ENCODE measurements around the gene ITFG1.

ITFG1 gene

DNA sequence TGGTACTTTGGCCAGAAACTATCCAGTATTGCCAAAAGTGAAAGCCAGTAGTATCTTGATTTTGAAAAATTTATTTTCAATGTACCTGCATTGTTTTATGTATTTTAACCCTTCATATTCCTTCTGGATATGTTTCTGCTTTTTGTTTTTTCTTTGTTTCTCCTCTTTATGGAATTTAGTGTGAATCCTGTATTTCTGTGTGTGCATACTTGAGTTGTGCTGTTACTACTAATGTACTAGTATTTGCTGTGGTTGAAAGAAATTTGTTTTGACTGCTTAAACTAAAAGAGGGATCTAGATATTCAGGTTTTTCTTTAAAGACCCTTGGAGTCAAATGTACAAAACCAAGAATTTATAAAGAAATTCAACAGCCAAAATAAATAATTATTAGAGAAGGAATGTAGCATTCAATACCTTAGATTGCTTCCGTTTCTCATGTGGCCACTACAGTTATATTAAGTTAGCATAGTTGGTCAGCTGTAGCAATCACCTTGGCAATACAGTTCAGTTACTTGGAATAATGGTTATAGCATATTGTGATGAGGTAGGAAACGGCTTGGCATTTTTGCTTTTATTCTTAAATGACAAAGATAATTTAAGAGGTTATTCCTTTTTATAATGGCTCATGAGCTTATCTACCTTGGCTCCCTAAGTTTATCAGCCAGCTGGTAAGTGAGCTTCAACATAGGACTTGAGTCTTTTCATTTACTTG lies 5.2 kb upstream of the ITFG1 start:
- DNase-seq (ENCODE audit: extremely low read depth, low read depth): no peak
- H3K4me3 ChIP-seq (replicated peaks; ENCODE audit: low read depth, low read length): no peak overlapping the region
- no peak for TF ChIP-seq CTCF (IDR thresholded peaks at IDR 0.05; ENCODE audit: low read depth, low read length, missing control alignments)

DNA sequence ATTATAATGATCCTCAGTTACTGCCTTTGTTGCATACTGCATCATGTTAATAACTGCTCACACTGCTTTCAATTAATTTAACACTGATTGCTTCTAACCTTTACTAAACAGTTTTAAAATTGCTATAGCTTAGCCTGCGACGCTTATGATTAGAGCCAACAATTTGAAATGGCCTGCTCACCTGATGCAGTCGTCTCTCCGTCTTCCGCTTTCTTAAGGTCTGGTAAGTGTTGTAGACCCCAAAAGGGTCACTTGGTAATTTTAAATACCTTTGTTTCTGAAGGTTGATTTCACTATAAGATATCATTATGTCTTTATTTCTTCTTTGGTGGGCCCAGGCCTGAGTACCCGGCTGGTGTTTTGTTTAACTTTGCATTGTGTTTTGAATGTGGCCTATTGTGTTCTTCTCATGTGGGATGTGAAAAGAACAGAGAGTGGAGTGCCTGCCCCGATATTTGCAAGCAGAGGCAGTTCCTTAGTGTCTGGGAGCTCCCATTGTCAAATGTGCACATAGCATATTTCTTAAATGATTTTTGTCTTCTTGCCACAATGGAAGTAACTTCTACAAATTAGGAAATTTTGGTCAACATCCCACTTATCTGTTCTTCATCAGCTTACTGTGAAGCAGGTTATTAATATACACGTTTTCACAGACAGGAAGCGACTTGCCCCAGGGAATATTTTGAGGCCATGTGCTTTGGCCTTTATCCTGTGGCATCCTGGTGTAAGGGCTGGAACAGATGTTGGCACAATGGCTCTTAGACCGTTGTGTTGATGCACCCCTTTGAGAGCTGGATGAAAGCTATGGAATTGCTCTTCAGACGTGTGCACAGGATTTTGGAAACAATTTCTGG lies 3.1 kb upstream of the ITFG1 start:
- TF ChIP-seq CTCF (IDR thresholded peaks at IDR 0.05; ENCODE audit: low read depth, low read length, missing control alignments): no peak
- H3K4me3 ChIP-seq (replicated peaks; ENCODE audit: low read depth, low read length): no peak overlapping the region
- no peak for DNase-seq (ENCODE audit: extremely low read depth, low read depth)

GRCh38 chr16:47461598-47462266 lies 869 bp upstream of the ITFG1 start:
- no peak for DNase-seq (ENCODE audit: extremely low read depth, low read depth)
- no peak for TF ChIP-seq CTCF (IDR thresholded peaks at IDR 0.05; ENCODE audit: low read depth, low read length, missing control alignments)
- peak overlapping the region; percentile 71 for H3K4me3 ChIP-seq (replicated peaks; ENCODE audit: low read depth, low read length)

- H3K4me3 ChIP-seq (replicated peaks; ENCODE audit: low read depth, low read length): peak overlapping the region; percentile 71
- no peak for DNase-seq (ENCODE audit: extremely low read depth, low read depth)
- TF ChIP-seq CTCF (IDR thresholded peaks at IDR 0.05; ENCODE audit: low read depth, low read length, missing control alignments): no peak
These were observed 528 bp downstream of the ITFG1 start for GRCh38 chr16:47460359-47460710.

- peak overlapping the region; percentile 71 for H3K4me3 ChIP-seq (replicated peaks; ENCODE audit: low read depth, low read length)
- DNase-seq (ENCODE audit: extremely low read depth, low read depth): no peak
- no peak for TF ChIP-seq CTCF (IDR thresholded peaks at IDR 0.05; ENCODE audit: low read depth, low read length, missing control alignments)
These were observed 1.3 kb downstream of the ITFG1 start for GRCh38 chr16:47459603-47460002.

GRCh38 chr16:47458331-47458730 lies 2.5 kb downstream of the ITFG1 start:
- TF ChIP-seq CTCF (IDR thresholded peaks at IDR 0.05; ENCODE audit: low read depth, low read length, missing control alignments): no peak
- DNase-seq (ENCODE audit: extremely low read depth, low read depth): no peak
- H3K4me3 ChIP-seq (replicated peaks; ENCODE audit: low read depth, low read length): no peak overlapping the region

Measured in HFF-Myc (cell line).